NCI-H82 (cell line): ENCODE measurements around the gene FANCE.
A peak's percentile ranks its signal among the peaks of the same experiment; 100 is the strongest.

Experiments used
- DNase-seq: peaks from one replicate; lab custom pipeline; 2025; lab: John Stamatoyannopoulos, UW

The FANCE gene

DNA sequence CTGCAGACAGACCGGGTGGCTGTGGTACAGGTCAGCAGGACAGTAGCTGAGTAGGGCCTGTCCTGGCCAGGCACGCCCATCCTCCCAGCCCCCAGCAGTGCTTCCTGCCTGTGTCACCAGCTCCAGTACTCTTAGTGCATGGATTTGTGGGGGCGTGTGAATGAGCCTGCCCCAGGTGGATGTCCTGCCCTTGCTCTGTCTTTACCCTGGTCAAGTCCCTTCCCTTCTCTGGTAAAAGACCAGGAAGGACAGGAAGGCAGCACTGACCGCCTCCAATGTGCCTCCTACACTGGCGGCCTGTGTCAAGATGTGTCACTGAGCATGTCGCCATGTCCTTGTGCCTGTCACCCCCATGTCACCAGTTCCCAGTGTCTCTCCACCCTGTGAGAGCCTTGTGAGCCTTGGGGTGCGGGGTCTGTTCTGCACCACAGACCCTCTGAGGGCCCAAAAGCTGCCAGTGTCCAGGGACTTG is 32.8 kb downstream of the FANCE start:
- no peak for DNase-seq

DNA sequence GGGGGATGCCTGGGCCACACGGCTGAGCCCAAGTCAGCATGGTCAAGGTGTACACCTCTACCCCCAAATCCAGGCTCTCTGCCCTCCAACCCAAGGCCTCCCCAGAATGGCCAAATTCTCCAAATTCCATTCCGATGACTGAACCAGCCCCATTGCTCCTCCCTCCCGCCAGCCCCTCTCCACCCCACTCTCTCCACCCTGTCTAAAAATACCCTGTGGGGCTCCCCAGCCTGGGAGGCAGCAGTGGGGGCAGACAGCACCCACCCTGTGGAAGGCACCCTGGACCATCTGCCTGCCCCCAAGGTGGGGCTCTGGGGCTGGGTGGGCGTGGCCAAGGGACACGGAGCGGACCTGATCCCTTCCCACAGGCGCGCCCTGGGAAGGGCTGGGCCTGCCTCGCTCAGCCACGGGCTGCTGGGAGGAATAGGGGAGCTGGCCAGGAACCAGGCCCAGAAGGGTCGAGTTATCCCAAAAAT is 33.3 kb downstream of the FANCE start:
- peak; percentile 86 for DNase-seq

DNA sequence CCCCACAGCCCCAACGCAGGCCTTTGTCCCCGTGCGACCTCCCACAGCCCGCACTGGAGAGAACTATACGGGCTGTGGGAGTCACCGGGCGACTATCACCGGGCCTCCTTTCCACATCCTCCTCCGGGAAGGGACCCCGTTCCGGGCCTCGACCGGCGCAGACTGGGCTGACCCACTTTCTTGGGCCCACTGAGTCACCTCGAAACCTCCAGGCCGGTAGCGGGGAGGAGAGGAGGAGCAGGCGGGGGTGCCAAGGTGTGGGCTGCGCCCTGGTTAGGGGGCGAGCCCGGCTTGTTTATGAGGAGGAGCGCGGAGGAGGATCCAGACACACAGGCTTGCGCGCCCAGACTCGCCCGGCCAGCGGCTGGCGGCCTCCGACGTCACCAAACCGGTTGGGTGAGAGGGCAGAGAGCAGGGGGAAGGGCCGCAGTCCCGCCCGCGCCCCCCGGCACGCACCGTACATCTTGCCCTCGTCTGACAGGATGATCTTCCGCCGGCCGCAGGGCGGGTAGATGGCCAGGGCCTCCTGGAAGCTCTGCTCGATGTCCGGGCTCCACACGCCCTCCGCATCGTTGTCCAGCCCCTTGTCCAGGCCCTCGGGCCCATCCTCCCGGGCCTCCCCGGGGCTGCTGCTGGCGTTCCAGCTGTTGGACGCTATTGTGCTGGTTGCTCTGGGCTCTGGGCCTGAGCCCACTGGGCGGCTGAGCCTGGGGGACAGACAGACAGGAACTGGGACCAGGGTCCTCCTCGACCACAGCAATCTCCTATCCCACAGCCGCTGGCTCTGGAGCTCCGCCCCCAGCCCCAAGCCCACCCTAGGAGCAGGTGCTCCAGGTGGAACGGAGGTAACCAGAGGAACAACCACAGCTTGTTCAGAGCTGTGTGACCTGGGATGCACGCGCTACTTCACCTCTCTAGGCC is 34.1 kb downstream of the FANCE start:
- DNase-seq: no peak

DNA sequence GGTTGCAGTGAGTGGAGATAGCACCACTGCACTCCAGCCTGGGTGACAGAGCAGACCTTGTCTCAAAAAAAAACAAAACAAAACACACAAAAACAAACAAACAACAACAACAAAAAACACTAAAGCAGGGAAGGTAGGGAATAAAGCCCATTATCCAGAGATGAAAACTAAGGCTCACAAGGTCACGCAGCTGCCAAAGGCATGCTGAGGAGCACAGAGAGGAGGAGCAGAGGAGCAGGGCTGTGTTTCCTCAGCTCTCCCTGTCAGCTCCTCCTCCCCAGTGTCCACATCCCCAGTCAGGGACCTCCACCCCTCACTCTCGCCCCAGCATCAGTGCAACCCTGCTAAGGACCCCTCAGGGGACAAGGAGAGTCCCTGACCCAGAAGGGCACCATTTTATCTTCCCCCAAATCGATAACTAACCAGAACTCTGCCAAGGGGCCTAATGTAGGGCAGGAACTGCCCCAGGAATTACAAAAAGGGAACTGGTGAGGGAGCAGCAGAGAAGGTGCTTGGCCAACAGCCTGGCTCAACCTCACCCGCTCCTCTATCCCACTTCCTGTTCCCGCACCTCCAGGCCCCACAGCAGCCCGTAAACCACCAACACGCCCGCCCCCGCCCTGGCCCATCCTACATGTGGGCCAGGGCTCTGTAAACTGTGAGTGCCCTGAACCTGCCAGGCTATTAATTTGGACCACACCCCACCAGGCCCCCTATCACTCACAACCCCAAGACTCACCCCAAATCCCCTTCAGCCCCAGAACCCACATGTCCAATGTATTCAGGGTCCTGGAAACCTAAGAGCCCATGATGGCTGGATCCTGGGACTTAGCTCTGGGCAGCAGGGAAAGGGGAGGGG is 35.7 kb downstream of the FANCE start:
- DNase-seq: peak; percentile 42

DNA sequence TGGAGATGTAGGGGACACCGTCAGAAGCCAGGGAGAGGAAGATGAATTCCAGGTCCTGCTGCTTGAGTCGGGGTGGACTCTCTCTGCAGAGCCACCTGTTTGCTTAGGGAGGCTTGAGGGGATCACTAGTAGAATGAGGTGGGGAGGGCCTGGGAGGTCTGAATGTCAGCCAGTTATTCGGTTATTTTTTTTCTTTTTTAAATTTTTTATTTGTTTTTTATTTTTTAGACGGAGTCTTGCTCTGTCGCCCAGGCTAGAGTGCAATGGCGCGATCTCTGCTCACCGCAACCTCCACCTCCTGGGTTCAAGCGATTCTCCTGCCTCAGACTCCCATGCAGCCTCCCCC is 36.4 kb downstream of the FANCE start:
- DNase-seq: no peak

DNA sequence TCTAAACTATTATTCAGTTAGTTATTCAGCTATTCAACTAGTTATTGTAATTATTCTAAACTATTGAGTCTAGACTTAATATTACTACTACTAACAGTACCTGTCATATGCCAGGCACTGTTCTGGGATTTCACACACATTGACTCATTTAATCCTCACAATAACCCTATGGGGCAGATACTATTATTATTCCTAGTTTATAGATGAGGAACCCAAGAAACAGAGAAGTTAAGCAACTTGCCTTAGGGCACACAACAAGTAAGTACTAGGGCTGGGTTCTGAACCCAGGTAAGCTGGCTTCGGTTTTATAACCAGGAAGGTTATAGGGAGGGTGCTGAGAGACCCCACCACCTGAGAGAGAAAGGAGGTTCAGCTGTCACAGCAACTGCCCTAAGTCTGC is 36.9 kb downstream of the FANCE start:
- no peak for DNase-seq

DNA sequence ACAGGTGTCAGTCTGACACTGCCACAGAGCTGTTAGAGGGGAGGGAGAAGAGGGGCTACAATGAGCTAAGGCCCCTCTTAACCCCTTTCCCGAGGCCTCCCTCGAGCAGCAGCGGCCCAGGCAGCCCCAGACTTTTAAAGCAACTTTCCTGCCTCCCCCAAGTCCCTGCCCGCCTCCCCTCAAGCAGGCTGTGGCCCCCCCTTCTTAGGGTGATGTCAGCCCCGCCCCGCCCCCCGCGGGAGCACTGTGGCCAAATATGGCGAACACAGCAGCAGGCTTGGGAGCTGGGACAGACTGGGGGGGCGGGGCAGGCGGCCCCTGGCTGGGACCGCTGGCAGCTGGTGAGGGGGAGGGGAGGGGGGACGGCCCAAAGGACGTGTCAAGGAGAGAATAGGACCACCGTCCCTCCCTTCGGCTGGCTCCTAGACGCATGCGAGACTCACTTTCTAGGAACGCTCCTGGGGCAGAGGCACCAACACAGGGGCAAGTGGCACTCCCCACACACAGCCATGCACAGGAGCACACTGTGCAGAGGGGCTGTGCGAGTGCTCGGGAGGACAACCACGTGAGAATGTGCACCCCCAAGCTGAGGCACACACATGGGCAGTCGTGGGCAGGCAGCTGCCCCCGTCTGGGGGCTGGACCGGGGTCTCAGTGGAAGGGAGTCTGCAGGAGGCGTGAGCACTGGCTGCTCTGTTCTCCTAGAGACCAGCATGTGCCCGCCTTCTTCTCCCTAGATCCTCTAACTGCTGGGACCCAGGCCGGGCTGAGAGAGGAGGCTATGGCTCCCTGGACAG is 38.1 kb downstream of the FANCE start:
- peak; percentile 98 for DNase-seq

DNA sequence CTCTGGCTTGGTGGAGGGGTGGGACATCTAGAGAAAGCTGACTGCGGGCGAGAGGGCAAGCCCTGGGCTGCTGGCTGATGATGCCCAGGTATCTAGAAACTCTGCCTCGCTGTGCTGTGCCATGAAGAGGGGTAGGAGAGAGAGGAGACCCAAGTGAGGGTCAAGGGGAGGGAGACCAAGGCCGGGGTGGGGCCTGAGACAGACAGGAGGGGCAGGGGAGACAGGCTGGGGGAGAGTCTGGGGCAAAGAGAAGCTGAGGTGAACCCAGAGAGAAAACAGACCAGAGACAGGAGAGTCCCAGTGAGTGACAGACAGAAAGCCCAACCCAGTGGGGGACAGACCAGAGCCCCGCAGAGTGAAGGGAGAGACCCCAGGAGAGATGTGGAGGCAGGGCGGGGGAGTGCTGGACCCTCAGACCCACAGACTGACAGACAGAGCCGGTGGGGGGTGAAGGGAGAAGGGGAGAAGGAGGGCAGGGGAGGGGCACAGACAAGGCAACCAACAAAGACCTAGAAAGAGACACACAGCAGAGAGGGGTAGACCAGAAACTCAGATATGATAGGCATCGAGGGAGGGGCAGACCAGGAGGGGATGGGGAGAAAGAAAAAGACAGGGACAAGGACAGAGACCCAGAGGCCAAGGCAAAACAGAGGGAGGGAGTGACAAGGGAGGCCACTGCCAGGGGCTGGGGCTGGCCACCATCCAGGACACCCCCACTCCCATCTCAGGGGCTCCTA is 38.9 kb downstream of the FANCE start:
- peak; percentile 55 for DNase-seq

DNA sequence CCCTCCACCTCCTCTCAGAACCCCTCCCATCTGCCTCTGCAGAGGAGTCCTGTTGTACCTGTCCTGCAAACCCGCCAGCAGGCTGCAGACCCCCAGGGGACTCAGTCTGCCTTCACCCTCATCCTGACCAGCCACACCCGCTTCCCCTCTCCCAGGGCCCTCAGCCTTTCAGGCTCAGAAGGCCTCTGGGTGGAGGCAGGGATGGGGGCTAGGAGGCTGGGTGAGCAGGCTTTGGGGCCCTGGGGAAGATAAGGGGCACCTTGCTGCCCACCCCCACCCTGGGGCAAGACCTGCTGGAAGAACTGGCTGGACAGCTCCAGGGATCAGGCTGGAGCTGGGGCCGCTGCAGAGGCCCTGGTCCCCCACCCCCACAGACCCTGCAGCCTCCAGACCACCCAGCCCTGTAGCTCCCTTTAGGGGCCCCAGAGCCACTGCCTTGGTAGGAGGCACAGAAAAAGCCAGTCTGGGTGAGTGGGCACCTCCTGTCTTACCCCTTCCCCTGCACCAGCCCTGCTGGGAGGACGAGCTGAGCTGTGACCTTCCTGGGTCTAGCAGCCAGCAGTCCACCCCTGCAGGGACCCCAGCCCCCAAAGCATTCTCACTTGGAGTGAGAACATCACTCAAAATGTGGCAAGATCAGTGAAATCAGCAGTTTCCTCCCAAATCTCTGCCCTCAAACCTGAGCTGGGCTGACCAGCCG is 39.6 kb downstream of the FANCE start:
- DNase-seq: peak; percentile 55

DNA sequence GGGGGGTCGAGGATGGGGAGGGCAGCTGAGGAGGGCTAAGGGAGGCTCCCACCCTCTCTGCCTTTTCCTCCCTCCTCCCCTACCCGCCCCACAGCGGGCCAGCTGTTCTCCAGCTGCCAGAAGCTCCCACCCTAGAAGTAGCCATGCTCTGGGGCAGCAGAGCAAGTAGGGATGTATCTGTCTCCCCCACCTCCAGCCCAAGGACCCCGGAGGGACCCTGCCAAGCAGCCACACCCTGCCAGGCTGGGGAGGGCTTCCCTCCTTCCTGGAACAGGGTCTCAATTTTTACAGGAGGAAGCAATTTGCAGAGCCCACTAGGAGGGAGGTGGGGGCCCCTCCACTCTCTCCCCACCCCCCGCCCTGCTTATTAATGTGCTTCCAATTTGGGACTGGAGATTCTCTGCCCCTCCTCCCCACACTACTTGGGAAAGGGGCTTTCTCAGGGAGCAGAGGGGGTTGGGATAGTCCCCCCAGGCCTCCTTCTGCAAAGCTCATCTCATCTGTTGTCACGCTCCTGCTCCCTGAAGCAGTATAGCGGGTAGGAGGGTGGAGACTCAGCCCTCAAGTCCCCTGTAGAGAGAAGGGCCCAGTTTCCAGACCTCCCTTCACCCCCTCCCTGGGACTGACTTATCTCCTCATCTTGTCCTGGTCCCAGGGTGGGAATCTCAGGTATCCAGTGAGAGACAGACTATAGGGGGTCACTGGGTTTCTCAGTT is 40.3 kb downstream of the FANCE start:
- DNase-seq: peak; percentile 61

DNA sequence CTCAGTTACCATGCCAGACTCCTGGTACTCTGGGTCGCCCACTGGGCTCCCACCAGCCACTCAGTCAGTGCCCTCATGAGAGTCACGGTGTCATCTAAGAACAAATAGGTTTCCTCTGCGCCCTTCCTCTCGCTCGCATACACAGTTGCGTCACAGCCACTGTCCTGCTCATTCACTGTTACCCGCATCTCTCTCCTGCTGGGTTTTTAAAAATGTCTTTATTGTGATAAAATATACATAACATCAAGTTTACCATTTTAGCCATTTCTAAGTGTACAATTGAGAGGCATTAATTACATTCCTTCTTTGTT is 40.8 kb downstream of the FANCE start:
- no peak for DNase-seq

DNA sequence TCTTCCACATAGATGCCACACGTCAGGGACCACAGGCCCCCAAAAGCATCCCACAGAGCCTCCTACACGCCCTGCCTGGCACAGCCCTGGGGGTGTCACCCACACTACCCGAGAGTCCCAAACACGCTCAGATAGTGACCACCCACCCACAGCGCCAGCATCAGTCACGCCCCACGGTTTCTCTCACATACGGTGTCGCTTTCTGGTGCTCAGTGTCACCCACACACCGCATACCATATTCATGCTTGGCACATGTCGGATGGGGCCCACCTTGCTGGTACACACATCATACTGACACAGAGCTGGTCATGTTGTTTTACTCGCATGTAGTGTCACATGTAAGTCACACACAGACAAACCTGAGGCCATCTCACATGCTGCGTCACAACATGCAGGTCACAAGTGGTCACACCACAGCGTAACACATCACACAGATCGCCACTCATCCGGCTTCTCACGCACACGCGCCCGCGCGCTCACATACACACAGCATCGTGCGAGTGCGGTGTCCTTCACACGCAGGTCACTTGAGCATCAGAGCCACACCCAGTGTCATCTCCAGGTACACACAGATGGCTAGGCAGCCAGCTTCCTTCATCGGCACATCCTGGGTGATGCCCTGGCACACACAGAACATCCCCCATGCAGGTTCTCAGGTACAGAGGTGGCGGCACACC is 41.3 kb downstream of the FANCE start:
- no peak for DNase-seq

DNA sequence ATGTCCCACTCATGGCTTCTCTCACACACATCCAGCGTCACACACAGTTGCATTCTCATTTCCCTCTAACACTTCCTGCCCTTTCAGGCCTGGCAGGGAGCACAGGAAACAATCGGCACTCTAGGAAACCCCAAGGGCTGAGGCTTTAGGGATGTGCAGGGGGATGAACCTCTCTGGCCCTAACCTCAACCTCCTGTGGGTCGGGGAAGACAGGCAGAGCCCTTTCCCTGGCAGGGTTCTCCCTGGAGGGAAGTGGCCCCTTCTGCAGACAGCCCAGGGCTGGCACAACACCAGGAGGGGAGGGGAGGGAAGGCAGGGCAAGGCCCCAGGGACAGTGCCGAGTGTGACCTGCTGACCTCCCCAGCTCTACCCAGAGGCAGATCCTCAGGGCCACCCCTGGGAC is 42.0 kb downstream of the FANCE start:
- no peak for DNase-seq

DNA sequence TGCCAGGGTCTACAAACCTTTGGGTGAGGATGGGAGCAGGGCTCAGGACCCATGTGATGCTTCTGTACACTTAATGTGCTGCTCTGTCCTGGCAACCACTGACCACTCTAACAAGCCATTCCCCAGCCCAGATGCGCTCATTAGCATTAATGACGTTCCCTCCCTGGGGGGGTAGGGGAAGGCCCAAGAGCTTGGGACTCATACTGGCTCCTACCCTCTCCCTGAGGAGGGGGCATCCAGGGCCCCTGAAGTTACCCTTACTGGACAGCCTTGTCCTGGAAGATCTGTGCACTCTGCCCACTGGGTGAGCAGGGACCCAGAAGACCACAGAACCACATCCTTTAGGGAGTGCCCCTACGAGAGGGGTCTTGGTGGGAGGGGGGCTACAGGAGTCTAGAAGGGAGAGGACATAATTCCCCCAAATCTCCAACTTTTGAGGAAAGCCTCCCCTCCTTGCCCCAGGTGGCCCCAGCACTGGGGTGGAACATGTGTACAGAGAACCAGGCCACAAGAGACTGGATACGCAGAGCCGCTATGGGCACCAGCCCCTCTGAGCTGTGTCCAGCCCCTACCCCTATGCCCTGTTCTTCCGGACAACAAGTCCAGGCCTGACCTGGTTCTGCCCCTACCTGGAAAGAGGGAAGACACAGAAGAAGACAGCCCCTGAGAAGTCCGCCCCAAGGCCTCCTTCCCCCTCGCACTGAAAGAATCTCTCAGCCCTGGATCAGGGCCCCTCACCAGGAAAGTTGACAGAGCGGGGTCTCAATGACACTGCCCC is 43.3 kb downstream of the FANCE start:
- no peak for DNase-seq

DNA sequence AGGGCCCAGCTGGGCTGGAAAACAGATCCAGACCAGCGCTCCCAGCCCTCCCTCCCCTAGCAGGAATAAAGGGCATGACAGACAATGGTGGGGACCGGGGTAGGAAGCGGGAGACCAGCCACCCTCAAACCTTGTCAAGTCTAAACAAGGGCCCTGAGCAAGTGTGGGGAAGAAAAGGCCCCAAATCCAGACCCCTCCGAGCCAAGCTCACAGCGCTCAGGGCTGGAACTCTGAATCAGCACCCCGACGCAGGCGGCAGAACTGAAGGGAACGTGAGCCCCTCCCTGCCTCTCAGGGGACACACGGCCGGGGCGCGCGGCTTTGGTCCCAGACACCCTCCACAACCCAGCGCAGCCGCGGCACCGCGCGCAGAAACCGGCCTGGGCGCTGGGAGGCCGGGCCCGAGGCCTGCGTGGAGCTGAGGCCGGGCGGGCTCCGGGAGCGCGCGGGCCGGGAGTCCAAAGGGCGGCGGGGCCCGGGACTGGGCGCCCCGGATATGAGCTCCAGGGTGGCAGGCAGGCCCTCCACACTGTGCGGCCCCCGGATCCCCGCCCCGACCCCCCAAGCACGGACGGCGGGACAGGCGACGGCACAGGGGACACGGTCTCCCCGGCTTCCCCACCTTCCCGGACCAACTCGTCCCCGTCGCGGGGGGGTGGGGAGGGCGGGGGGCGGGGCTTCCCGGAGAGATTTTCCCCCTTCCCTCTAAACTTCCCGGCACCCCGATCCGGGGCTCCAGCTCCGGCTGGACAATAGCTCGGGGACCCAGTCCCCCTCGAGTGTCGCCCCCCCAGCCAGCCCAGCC is 44.1 kb downstream of the FANCE start:
- peak; percentile 60 for DNase-seq

DNA sequence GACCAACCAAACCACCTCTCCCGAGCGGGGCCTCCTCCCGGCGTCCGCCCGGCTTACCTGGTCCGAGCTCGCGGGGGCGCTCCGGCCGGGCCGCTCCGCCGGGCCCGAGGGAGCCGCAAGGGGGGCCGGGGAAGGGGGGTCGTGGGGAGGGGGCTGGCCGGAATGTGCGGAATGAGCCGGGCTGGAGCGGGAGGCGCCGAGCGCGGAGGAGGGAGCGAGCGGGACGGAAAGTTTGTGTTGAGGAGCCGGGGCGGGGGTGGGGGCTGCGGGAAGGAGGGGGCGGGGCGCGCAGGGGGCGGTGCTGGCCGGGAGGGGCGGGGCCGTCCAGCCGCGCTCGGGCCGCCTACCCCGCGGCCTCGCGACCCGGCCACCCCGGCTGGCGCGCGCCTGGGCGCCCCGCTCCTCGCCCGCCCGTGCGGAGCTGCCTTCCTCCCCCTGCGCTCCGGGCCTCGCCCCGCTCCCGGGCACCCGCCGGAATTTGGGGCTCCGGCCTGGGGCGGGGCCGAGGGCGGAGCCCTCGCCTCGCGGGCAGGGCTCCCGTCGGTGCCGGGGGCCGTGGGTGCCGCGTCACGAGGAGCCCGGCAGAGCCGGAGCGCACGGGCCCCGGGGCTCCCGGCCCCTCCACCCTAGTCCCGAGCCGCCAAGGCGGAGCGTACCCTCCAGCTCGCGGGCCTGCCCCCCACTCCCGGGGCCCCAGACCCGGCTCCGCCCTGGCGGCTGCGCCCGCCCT is 44.9 kb downstream of the FANCE start, which contains the start of gene TEAD3:
Gene TEAD3, minus strand, starts transcription at position 239 of the 730 bp plus-strand sequence.
- DNase-seq: peak; percentile 81
